HG03342 (cell line): Measurements from ENCODE around the gene C1QTNF9B.
"Not testable (repeated sequence)": the region's sequence is repeated elsewhere in the genome, so short reads cannot be mapped to it uniquely, and the experiment has no call there.

Experiments used
- ATAC-seq: cut with Tn5 transposase; IDR thresholded peaks from one replicate; pipeline ENCODE4 v1.9.1; 2021; ENCODE audit warnings: mild to moderate bottlenecking, moderate library complexity; ENCODE audit not compliant: unreplicated experiment

The C1QTNF9B gene

GRCh38 chr13:23894746-23895145 lies 2.6 kb downstream of the C1QTNF9B start:
- ATAC-seq, result not testable (repeated sequence)

- ATAC-seq, result not testable (repeated sequence)
Observed at GRCh38 chr13:23893791-23894190, 3.5 kb downstream of the C1QTNF9B start.

GRCh38 chr13:23889615-23890607 lies 7.4 kb downstream of the C1QTNF9B start:
- peak; percentile 5 for ATAC-seq

- ATAC-seq, result peak; percentile 94
Observed at GRCh38 chr13:23888658-23889614, 8.4 kb downstream of the C1QTNF9B start, which contains the start of gene MIPEP. Gene MIPEP (minus strand): TSS chr13:23889400. CDS start chr13:23889320, 80 bp downstream.

- ATAC-seq, result not testable (repeated sequence)
Observed at GRCh38 chr13:23884361-23884760, 12.9 kb downstream of the C1QTNF9B start.

- ATAC-seq, result no peak
Observed at GRCh38 chr13:23883255-23883654, 14.0 kb downstream of the C1QTNF9B start.

GRCh38 chr13:23881402-23881800 lies 15.9 kb downstream of the C1QTNF9B start:
- ATAC-seq, result not testable (repeated sequence)

GRCh38 chr13:23880493-23881401 lies 16.6 kb downstream of the C1QTNF9B start:
- ATAC-seq, result not testable (repeated sequence)

GRCh38 chr13:23877286-23877685 lies 20.0 kb downstream of the C1QTNF9B start:
- ATAC-seq, result no peak

- no peak for ATAC-seq
Observed at GRCh38 chr13:23876265-23876664, 21.0 kb downstream of the C1QTNF9B start.

- ATAC-seq, result no peak
Observed at GRCh38 chr13:23871616-23872220, 25.6 kb downstream of the C1QTNF9B start.

GRCh38 chr13:23870356-23871140 lies 26.8 kb downstream of the C1QTNF9B start:
- ATAC-seq, result peak; percentile 46

GRCh38 chr13:23868521-23868920 lies 28.8 kb downstream of the C1QTNF9B start:
- no peak for ATAC-seq

- ATAC-seq, result no peak
Observed at GRCh38 chr13:23867027-23867491, 30.2 kb downstream of the C1QTNF9B start.

GRCh38 chr13:23866420-23867026 lies 30.8 kb downstream of the C1QTNF9B start:
- ATAC-seq, result no peak

GRCh38 chr13:23865906-23866305 lies 31.4 kb downstream of the C1QTNF9B start:
- ATAC-seq, result no peak

GRCh38 chr13:23865026-23865425 lies 32.3 kb downstream of the C1QTNF9B start:
- ATAC-seq, result no peak

- ATAC-seq, result no peak
Observed at GRCh38 chr13:23861310-23861709, 36.0 kb downstream of the C1QTNF9B start.
